ENCODE results near the gene LTO1.

Gene LTO1, protein sequence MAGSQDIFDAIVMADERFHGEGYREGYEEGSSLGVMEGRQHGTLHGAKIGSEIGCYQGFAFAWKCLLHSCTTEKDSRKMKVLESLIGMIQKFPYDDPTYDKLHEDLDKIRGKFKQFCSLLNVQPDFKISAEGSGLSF

DNA sequence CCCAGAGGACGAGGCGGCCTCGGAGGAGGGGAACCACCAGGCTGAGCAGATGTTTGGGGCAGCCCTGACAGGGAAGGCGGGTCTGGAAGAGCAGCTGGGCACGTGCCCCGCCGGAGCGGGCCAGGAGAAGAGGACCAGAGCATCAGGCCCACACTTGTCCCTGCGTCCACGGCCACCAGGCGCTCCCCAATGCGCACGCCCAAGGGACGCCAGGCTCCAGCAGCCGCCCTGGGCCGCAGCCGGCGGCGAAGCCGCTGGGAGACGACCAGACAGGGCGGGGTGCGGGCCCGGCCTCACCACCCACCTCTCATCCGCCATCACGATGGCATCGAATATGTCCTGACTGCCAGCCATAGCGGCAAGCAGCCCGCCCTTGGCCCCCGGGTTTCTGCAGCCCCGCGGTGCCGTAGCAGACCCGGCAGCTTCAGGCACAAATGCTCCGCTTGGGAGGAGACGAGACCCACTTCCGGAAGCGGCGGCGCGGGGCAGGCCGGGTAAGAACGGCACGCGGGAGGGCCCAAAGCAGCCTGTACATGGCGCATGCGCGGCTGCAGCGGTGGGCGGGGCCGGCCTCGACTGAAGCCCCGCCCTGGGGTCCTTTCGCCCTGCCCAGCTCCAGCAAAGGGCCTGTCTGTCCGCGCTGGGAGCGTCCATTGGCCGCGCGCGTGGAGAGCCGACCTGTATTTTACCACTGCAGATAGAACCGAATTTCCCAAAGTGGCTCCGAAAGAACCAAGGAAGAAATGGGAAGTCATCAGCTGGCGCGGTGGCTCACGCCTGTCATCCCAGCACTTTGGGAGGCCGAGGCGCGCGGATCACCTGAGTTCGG is at the start of gene LTO1:
Gene LTO1 (minus strand): TSS at position 468 of the 829 bp plus-strand sequence. CDS start 114 bp downstream, at position 354.
- Mint-ChIP-seq H3K36me3 (ENCODE audit: insufficient read depth) (peaks cover 21% of the 10 kb centered on the region), H3K27ac (ENCODE audit: low read depth) (peak within 1 kb of the TSS; percentile 93), H3K4me1 (peaks cover 32% of the 10 kb centered on the region), H3K4me3 (peak within 1 kb of the TSS; percentile 97), H3K9me3 (no peaks in the 10 kb centered on the region), H3K27me3 (no peaks in the 10 kb centered on the region)
- DNase-seq (ENCODE audit: low spot score in 2 of 2) (peak; percentile 85 to 90), ATAC-seq (replicated peaks; ENCODE audit: extremely low read depth, poor library complexity, severe bottlenecking) (peak; percentile 91)

DNA sequence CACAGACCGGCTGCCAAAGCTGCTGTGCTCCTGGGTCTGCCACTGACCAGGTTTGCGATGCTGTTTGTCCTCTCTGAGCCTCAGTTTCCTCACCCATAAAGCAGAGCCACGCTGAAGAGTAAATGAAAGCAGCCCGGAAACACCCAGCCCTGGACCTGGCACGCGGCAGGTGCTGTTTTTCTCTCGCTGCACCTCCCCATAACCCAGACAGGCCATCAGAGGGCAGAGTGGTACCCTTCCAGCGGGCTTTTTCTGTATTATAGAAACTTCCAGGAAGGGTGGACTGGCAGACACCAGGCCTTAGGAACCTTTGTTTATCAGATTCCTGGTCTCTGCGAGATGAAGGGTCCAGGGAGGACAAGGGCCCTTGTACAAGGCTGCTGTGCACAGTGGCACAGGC is 46.6 kb upstream of the LTO1 start:
- H3K4me1 Mint-ChIP-seq = peaks cover 5% of the 10 kb centered on the region
- H3K4me3 Mint-ChIP-seq = no peak overlapping the region
- no peak for ATAC-seq (replicated peaks; ENCODE audit: extremely low read depth, poor library complexity, severe bottlenecking)
- no peak overlapping the region for H3K27ac Mint-ChIP-seq (ENCODE audit: low read depth)
- DNase-seq (ENCODE audit: low spot score in 2 of 2) = no peak
- H3K27me3 Mint-ChIP-seq = peaks cover 80% of the 10 kb centered on the region
- no peaks in the 10 kb centered on the region for H3K9me3 Mint-ChIP-seq
- H3K36me3 Mint-ChIP-seq (ENCODE audit: insufficient read depth) = no peaks in the 10 kb centered on the region

DNA sequence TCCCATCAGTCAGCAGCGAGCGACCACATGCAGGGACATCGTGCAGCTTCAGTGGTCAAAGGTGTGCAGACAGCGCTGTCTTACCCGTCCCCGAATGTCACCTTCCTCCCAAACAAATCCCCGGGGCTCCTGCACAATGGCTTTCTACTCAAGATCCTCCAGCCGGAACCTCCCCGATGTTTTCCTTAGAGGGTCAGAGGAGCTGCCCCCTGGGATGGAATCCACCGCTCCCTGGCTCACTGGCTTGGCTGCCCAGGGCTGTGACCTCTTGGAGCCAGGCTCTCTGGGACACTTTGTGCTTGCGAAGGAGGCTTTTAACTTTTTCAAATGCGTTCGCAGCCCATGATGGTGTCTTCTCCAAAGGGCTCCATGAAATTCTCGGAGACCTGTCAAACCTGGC is 46.0 kb upstream of the LTO1 start:
- H3K36me3 Mint-ChIP-seq (ENCODE audit: insufficient read depth) = no peaks in the 10 kb centered on the region
- no peak for ATAC-seq (replicated peaks; ENCODE audit: extremely low read depth, poor library complexity, severe bottlenecking)
- no peak overlapping the region for H3K4me3 Mint-ChIP-seq
- peaks cover 5% of the 10 kb centered on the region for H3K4me1 Mint-ChIP-seq
- DNase-seq (ENCODE audit: low spot score in 2 of 2) = no peak
- peaks cover 74% of the 10 kb centered on the region for H3K27me3 Mint-ChIP-seq
- no peak overlapping the region for H3K27ac Mint-ChIP-seq (ENCODE audit: low read depth)
- H3K9me3 Mint-ChIP-seq = no peaks in the 10 kb centered on the region

DNA sequence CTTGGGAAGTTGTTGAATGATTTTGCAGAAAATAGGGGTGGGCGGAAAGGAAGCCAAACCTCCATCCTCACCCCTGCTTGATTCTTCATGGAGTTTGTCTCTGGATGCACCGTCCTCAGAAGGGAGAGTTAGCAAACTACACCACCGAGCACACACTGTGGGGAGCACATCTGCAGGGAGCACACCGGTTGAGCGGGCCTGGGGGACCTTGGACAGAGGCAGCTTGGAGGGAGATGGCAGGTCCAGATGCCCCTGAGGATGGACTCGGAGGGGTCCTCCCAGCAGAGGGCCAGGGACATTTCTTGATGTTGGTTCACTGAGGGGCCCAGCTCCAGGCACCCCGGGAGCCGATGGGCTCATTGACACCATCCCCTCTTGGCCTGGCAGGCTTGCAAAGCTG is 43.8 kb upstream of the LTO1 start:
- Mint-ChIP-seq H3K27me3 (peaks cover 57% of the 10 kb centered on the region), H3K4me3 (no peak overlapping the region), H3K27ac (ENCODE audit: low read depth) (no peak overlapping the region), H3K4me1 (peaks cover 5% of the 10 kb centered on the region), H3K36me3 (ENCODE audit: insufficient read depth) (no peaks in the 10 kb centered on the region), H3K9me3 (no peaks in the 10 kb centered on the region)
- DNase-seq (ENCODE audit: low spot score in 2 of 2) = no peak
- no peak for ATAC-seq (replicated peaks; ENCODE audit: extremely low read depth, poor library complexity, severe bottlenecking)

DNA sequence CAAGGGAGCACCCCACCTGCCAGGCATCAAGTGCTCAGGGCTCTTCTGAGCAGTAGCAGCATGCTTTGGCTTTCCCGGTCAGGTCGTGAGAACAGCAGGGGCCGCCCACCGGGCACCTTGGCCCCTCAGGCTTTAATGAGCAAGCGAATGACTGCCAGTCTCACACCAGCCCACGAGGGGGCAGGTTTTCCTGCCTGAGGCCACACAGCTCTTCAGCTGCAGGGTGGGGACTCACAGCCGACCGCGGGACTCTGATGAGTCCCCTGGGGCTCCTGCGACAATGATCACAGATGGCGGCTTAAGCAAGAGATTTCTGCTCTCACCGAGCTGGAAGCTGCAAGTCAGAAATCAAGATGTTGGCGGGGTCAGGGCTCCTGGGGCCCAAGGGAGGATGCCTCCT is 43.0 kb upstream of the LTO1 start:
- H3K27me3 Mint-ChIP-seq = peaks cover 50% of the 10 kb centered on the region
- DNase-seq (ENCODE audit: low spot score in 2 of 2) (no peak), ATAC-seq (replicated peaks; ENCODE audit: extremely low read depth, poor library complexity, severe bottlenecking) (no peak)
- H3K4me1 Mint-ChIP-seq = peaks cover 5% of the 10 kb centered on the region
- H3K36me3 Mint-ChIP-seq (ENCODE audit: insufficient read depth) = peaks cover under 1% of the 10 kb centered on the region
- no peak overlapping the region for H3K4me3 Mint-ChIP-seq
- no peak overlapping the region for H3K27ac Mint-ChIP-seq (ENCODE audit: low read depth)
- no peaks in the 10 kb centered on the region for H3K9me3 Mint-ChIP-seq

DNA sequence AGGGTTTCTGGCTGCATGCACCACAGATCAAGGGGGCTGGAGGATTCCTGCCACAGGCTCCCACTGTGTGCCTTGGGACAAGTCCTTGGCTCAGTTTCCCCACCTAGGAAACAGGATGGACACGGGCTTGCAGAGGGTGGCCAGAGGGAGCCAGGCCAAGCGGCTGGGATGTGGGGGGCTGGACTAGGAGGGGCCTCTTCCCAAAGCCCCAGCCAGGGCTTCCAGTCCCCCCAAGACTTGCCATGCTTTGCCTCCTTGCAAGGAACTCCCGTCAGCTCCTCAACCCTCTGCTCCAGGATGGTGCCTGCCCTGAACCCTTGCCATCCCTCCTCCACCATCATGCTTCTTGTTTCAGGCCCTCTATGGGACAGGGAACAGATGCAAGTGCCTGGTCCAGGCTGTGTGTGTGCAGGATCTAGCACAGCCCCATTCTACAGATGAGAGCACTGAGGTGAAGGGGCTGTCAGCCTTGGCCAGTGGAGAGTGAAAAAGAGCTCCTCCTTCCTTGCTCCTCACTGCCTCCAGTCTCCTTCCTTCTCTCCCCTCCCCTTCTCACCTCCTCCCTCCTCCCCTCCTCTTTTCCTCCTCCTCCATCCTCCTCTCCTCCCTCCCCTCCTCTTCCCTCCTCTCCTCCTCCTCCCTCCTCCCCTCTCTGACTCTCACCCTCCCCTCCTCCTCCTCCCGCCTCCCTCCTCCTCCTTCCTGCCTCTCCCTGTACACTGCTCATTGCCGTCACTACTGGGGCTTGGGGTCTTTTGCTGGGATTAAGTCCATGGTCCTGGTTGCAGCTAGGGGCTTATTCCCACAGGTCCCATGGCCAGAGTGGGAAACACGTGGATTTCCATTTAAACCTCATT is 42.0 kb upstream of the LTO1 start:
- H3K9me3 Mint-ChIP-seq = no peaks in the 10 kb centered on the region
- H3K27me3 Mint-ChIP-seq = peaks cover 46% of the 10 kb centered on the region
- H3K4me1 Mint-ChIP-seq = peaks cover 8% of the 10 kb centered on the region
- peaks cover 2% of the 10 kb centered on the region for H3K36me3 Mint-ChIP-seq (ENCODE audit: insufficient read depth)
- ATAC-seq (replicated peaks; ENCODE audit: extremely low read depth, poor library complexity, severe bottlenecking) = no peak
- no peak overlapping the region for H3K27ac Mint-ChIP-seq (ENCODE audit: low read depth)
- DNase-seq (ENCODE audit: low spot score in 2 of 2) = no peak
- no peak overlapping the region for H3K4me3 Mint-ChIP-seq

DNA sequence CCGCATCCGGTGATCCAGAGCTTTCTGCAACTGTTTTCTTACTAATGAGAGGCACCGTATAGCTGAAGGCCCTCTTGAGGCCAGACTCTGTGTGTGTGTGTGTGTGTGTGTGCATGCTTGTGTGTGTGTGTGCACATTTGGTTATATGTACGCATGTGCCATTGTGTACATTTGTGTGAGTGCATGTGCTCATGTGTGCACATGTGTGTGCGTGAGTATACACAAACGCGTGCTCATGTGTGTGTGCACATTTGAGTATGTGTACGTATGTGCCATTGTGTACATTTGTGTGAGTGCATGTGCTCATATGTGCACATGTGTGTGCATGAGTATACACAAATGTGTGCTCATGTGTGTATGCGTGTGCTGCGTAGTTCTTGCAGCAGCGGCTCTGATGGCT is 40.9 kb upstream of the LTO1 start:
- no peak for ATAC-seq (replicated peaks; ENCODE audit: extremely low read depth, poor library complexity, severe bottlenecking)
- Mint-ChIP-seq H3K36me3 (ENCODE audit: insufficient read depth) (peaks cover 2% of the 10 kb centered on the region), H3K4me1 (peaks cover 15% of the 10 kb centered on the region), H3K27me3 (peaks cover 41% of the 10 kb centered on the region), H3K9me3 (no peaks in the 10 kb centered on the region), H3K4me3 (no peak overlapping the region), H3K27ac (ENCODE audit: low read depth) (no peak overlapping the region)
- DNase-seq (ENCODE audit: low spot score in 2 of 2) = no peak

DNA sequence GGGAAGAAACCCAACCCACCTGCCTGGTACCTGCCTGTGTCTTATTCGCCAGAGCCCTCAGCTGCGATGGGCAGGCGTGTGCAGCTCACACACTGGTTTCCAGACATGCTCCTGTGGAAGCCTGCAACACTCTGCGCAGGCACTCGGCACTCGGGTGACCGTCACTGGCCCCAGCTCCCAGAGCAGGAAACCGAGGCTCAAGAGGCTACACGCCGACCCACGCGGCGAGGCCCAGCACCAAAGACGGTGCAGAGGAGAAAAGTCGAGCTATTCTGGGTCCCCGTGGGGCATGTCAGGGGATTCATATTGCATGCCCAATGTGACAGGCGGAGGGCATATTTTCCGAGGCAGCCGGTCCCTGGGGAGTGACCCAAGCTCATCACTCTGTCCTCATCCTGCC is 40.3 kb upstream of the LTO1 start:
- no peaks in the 10 kb centered on the region for H3K9me3 Mint-ChIP-seq
- peaks cover 37% of the 10 kb centered on the region for H3K27me3 Mint-ChIP-seq
- no peak for DNase-seq (ENCODE audit: low spot score in 2 of 2)
- no peak for ATAC-seq (replicated peaks; ENCODE audit: extremely low read depth, poor library complexity, severe bottlenecking)
- H3K4me1 Mint-ChIP-seq = peaks cover 15% of the 10 kb centered on the region
- no peak overlapping the region for H3K27ac Mint-ChIP-seq (ENCODE audit: low read depth)
- H3K36me3 Mint-ChIP-seq (ENCODE audit: insufficient read depth) = peaks cover 2% of the 10 kb centered on the region
- no peak overlapping the region for H3K4me3 Mint-ChIP-seq

DNA sequence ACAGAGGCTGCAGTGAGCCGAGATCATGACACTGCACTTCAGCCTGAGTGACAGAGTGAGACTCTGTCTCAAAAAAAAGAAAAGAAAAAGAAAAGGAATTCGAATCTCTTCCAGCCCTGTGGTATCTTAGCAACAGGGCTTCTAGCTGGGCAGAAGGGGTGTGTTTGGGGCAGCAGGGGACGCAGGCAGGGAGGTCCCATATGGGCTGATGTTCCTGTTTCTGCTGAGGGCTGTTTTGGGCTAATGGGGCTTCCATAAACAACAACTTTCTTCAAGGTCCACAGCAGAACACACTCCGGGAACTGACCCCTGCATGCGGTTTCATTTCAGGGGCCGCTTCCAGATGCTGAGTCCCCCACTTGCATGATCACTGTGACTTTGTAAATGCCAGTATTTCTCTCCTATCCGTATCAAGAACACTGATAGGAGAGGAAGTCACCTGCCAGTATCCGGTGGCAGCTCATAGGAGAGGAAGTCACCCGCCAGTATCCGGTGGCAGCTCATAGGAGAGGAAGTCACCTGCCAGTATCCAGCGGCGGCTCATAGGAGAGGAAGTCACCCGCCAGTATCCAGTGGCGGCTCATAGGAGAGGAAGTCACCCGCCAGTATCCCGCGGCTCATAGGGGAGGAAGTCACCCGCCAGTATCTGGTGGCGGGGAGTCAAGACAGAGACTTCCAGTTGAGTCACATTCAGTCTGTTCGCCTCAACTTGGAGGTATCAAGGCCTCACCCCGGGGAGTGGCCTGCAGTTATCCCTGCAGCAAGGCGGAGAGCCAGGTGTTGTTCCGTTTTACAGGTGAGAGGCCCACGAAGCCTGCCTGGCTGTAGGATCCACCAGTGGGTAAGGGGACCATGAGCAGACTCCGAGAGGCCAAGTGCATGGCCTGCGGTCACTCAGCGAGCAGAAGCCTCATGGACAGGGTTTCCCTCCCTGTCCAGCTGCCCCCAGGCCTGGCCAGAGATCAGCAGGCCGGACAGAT is 37.0 kb upstream of the LTO1 start:
- Mint-ChIP-seq H3K27ac (ENCODE audit: low read depth) (no peak overlapping the region), H3K4me3 (peak overlapping the region; percentile 8)

DNA sequence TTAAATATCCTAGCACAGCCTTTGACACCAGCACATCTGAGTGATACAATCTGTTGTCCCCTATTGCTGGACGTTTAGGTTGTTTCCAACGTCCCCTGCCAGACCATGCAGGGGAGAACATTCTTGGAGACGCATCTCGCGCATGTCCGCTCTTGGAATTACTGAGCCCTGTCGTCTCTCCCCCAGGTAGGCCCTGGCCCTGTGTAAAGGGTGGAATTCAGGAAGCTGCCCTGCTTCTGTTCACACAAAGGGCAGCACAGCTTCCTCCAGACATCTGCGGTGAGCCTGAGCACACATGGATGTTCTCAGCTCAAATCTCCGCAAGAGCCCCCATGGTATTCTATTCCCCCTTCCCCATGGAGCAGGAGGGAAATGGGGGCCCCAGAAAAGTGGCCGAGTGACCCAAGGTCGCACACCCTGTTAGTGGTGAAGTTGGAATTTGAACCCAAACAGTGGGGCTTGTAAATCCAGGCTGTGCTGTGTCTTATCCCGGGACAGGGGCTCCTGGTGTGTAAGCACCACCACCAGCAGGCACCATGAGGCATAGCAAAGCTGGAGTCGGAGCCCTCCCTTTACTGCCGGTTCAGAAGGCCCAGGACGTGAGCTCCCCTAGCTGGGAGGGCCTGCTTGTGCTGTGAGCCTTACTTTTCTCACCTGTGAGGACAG is 33.7 kb upstream of the LTO1 start:
- Mint-ChIP-seq H3K27ac (ENCODE audit: low read depth) (no peak overlapping the region), H3K36me3 (ENCODE audit: insufficient read depth) (peaks cover 3% of the 10 kb centered on the region), H3K4me3 (no peak overlapping the region), H3K27me3 (peaks cover 47% of the 10 kb centered on the region), H3K4me1 (peaks cover 10% of the 10 kb centered on the region), H3K9me3 (no peaks in the 10 kb centered on the region)
- no peak for DNase-seq (ENCODE audit: low spot score in 2 of 2)
- no peak for ATAC-seq (replicated peaks; ENCODE audit: extremely low read depth, poor library complexity, severe bottlenecking)

More for the DNA sequence above, 37.0 kb upstream of the LTO1 start:
- no peaks in the 10 kb centered on the region for H3K9me3 Mint-ChIP-seq
- H3K27me3 Mint-ChIP-seq = peaks cover 18% of the 10 kb centered on the region
- DNase-seq (ENCODE audit: low spot score in 2 of 2) (no peak), ATAC-seq (replicated peaks; ENCODE audit: extremely low read depth, poor library complexity, severe bottlenecking) (no peak)
- H3K4me1 Mint-ChIP-seq = peaks cover 10% of the 10 kb centered on the region
- H3K36me3 Mint-ChIP-seq (ENCODE audit: insufficient read depth) = peaks cover 2% of the 10 kb centered on the region

DNA sequence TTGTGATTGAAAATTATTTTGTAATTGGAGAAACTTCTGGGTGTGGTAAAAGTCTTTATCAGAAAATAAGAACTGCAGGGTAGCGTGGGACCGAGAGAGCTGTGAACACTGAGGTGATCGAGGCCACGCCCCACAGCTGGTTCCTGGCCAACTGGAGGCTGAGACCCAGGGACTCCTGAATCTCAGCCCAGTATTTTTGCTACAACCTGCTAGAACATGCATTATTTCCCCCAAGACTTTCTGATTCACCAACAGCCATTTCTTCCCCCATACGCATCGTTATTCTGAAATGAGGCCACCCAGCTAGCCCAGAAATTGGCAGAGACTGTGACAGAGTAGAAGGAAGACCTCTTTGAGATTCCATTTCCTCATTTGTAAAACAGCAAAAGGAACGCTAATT is 32.0 kb upstream of the LTO1 start:
- Mint-ChIP-seq H3K27ac (ENCODE audit: low read depth) (no peak overlapping the region), H3K27me3 (peaks cover 50% of the 10 kb centered on the region), H3K4me1 (peaks cover 8% of the 10 kb centered on the region), H3K4me3 (no peak overlapping the region), H3K9me3 (no peaks in the 10 kb centered on the region), H3K36me3 (ENCODE audit: insufficient read depth) (peaks cover 1% of the 10 kb centered on the region)
- ATAC-seq (replicated peaks; ENCODE audit: extremely low read depth, poor library complexity, severe bottlenecking) = no peak
- no peak for DNase-seq (ENCODE audit: low spot score in 2 of 2)
